Thyroid gland (tissue), 4 donors: ENCODE measurements around the gene TRAM2.

Source experiments
- CTCF ChIP-seq, 6 experiments: fragments of 200-600 bp in 3 of 6; fragments of 450-650 bp in 3 of 6; sonication (generic) in 3 of 6; IDR thresholded peaks; one replicate each; pipeline ENCODE4 v1.5.1; 2016 to 2019; ENCODE audit warnings: antibody characterized with exemption in 6 of 6, mild to moderate bottlenecking in 2 of 6, inconsistent platforms in 1 of 6, moderate library complexity in 1 of 6
- POLR2A ChIP-seq, 2 donors: fragments of 450-650 bp; IDR thresholded peaks; one replicate each; pipeline ENCODE4 v1.6.1; 2017; ENCODE audit warnings: antibody characterized with exemption in 2 of 2, mild to moderate bottlenecking in 2 of 2, moderate library complexity in 1 of 2

- TF ChIP-seq CTCF (IDR thresholded peaks at IDR 0.05) (no peak), POLR2A (IDR thresholded peaks at IDR 0.05) (no peak)
Observed at GRCh38 chr6:52514514-52514913, 62.3 kb downstream of the TRAM2 start.
